Measurements from ENCODE around the gene BLOC1S5. TPM values are rescaled to one million over a fixed set of nuclear protein-coding genes. Genes with fewer than 3 reads are reported as not detected.

The BLOC1S5 gene
- polyA plus RNA-seq, 1 of the 3 experiments (the other 2 are of a cell fraction): 4.4 TPM

GRCh38 chr6:8100159-8100854 is 36.1 kb upstream of the BLOC1S5 start:
- ChIA-PET POLR2A (no interaction called here), CTCF (interaction anchor here (0.7 kb wide), 1 partner anchor 192 kb away, joined by 3 read pairs; no protein-coding TSS in a partner anchor)
- Histone ChIP-seq H3K36me3 (replicated peaks in 1 of 2; ENCODE audit: control insufficient read depth in 1 of 2, insufficient read depth in 2 of 2, low read length in 1 of 2) (peaks cover 16 to 24% of the 10 kb centered on the region in 2 experiments), H3K9me2 (no peaks in the 10 kb centered on the region), H3K79me2 (ENCODE audit: insufficient read depth) (peaks cover 57% of the 10 kb centered on the region), H3K27me3 (ENCODE audit: insufficient read depth) (no peaks in the 10 kb centered on the region), H3F3A (replicated peaks; ENCODE audit: insufficient read depth) (no peaks in the 10 kb centered on the region), H4K20me1 (ENCODE audit: insufficient read depth) (no peaks in the 10 kb centered on the region), H3K4me1 (ENCODE audit: control insufficient read depth in 1 of 2, insufficient read depth in 2 of 2, low read depth in 1 of 2, low read length in 1 of 2) (peaks cover 7 to 9% of the 10 kb centered on the region in 2 experiments; a peak in 3 of 4 replicates), H3K9me3 (no peaks in the 10 kb centered on the region), H3K4me3 (ENCODE audit: low read depth in 2 of 2, low read length in 1 of 2) (no peak overlapping the region), H3K27ac (ENCODE audit: low read depth in 2 of 2, low read length in 1 of 2) (no peak overlapping the region), H3K4me2 (peak overlapping the region; percentile 40; the same call in 1 of the 2 replicates), H3K9ac (no peak overlapping the region), H2AFZ (ENCODE audit: low read depth) (no peak overlapping the region)
- DNase-seq: no peak
- WGBS (ENCODE audit: low lambda C conversion rate): 92% methylated on average over 8 of the region's 8 CpGs
- TF ChIP-seq EZH2phosphoT487 (IDR thresholded peaks at IDR 0.05; ENCODE audit: borderline replicate concordance, low read depth) (no peak), SMC3 (IDR thresholded peaks at IDR 0.05; ENCODE audit: low read depth, low read length) (no peak), IRF3 (IDR thresholded peaks at IDR 0.05; ENCODE audit: low read depth, low read length) (no peak), SIN3A (IDR thresholded peaks at IDR 0.05; ENCODE audit: borderline replicate concordance, low read depth, low read length) (no peak), POLR2AphosphoS5 (IDR thresholded peaks at IDR 0.05; ENCODE audit: low read depth, low read length) (no peak), PBX3 (IDR thresholded peaks at IDR 0.05) (no peak), MXI1 (IDR thresholded peaks at IDR 0.05; ENCODE audit: low read depth, low read length) (no peak), GATA2 (CRISPR knock-in tag; IDR thresholded peaks at IDR 0.05) (no peak)
- TF ChIP-seq, protein P1, sequence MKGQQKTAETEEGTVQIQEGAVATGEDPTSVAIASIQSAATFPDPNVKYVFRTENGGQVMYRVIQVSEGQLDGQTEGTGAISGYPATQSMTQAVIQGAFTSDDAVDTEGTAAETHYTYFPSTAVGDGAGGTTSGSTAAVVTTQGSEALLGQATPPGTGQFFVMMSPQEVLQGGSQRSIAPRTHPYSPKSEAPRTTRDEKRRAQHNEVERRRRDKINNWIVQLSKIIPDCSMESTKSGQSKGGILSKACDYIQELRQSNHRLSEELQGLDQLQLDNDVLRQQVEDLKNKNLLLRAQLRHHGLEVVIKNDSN (IDR thresholded peaks at IDR 0.05; ENCODE audit: borderline replicate concordance, low read depth): no peak

DNA sequence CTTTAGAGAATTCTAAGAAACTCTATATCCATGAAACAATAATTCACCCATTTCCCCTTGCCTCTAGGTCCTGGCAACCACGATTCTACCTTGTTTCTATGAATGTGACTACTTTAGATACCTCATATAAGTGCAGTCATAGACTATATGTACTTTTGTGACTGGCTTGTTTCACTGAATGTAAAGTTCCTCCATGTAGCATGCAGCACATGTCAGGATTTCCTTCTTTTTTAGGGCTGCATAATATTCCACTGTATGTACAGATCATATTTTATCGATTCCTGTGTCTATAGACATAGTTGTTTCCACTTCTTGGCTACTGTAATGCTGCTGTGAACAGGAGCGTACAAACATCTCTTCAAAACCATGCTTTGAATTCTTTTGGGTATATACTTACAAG is 26.5 kb upstream of the BLOC1S5 start:
- ChIA-PET POLR2A (no interaction called here), CTCF (no interaction called here)
- Histone ChIP-seq H3K4me1 (ENCODE audit: control insufficient read depth in 1 of 2, insufficient read depth in 2 of 2, low read depth in 1 of 2, low read length in 1 of 2) (peaks cover 0 to 3% of the 10 kb centered on the region in 2 experiments; a peak in 1 of 4 replicates), H3K9me3 (no peaks in the 10 kb centered on the region), H3F3A (replicated peaks; ENCODE audit: insufficient read depth) (peaks cover 3% of the 10 kb centered on the region), H3K4me2 (no peak overlapping the region), H3K79me2 (ENCODE audit: insufficient read depth) (peaks cover 14% of the 10 kb centered on the region), H2AFZ (ENCODE audit: low read depth) (no peak overlapping the region), H3K4me3 (ENCODE audit: low read depth in 2 of 2, low read length in 1 of 2) (no peak overlapping the region), H4K20me1 (ENCODE audit: insufficient read depth) (no peaks in the 10 kb centered on the region), H3K36me3 (replicated peaks in 1 of 2; ENCODE audit: control insufficient read depth in 1 of 2, insufficient read depth in 2 of 2, low read length in 1 of 2) (peaks cover 51 to 58% of the 10 kb centered on the region in 2 experiments), H3K9me2 (no peaks in the 10 kb centered on the region), H3K9ac (no peak overlapping the region), H3K27ac (ENCODE audit: low read depth in 2 of 2, low read length in 1 of 2) (no peak overlapping the region), H3K27me3 (ENCODE audit: insufficient read depth) (no peaks in the 10 kb centered on the region)
- DNase-seq: no peak
- TF ChIP-seq, protein P2, sequence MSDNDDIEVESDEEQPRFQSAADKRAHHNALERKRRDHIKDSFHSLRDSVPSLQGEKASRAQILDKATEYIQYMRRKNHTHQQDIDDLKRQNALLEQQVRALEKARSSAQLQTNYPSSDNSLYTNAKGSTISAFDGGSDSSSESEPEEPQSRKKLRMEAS (IDR thresholded peaks at IDR 0.05; ENCODE audit: low read depth): no peak
- TF ChIP-seq TCF12 (IDR thresholded peaks at IDR 0.05) (no peak), JUND (IDR thresholded peaks at IDR 0.05) (no peak), PBX3 (IDR thresholded peaks at IDR 0.05) (no peak), FOXM1 (IDR thresholded peaks at IDR 0.05; ENCODE audit: low read depth) (no peak), TAF1 (IDR thresholded peaks at IDR 0.05; ENCODE audit: borderline replicate concordance, low read depth, low read length) (no peak)
- WGBS (ENCODE audit: low lambda C conversion rate): 100% methylated on average over 3 of the region's 3 CpGs

Data from SK-N-SH (cell line).